GM10847 (cell line): ENCODE measurements around the gene DNAJA4.

Source experiments
- POLR2A ChIP-seq: IDR thresholded peaks from 2 replicates; pipeline ENCODE4 v1.6.1; 2011; ENCODE audit not compliant: insufficient read length; ENCODE audit errors: extremely low read depth

The DNAJA4 gene

DNA sequence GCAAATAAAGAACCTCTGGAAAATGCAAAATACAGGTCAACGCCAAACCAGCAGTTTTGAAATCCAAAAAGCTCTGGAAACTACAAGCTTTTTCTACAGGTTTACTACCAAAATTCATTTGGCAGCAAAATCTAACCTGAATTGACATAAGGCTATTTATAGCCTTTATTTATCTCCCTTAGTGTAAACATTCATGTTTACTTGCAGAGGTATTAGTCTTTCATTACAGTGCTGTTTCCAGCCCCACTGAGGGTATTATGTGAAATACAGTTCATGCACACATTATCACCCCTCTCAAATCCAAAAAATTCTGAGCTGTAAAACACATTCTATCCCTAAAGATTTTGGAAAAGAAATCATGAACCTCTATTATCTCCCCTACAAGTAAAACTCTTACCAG lies 27.9 kb downstream of the DNAJA4 start:
- TF ChIP-seq POLR2A: no peak

DNA sequence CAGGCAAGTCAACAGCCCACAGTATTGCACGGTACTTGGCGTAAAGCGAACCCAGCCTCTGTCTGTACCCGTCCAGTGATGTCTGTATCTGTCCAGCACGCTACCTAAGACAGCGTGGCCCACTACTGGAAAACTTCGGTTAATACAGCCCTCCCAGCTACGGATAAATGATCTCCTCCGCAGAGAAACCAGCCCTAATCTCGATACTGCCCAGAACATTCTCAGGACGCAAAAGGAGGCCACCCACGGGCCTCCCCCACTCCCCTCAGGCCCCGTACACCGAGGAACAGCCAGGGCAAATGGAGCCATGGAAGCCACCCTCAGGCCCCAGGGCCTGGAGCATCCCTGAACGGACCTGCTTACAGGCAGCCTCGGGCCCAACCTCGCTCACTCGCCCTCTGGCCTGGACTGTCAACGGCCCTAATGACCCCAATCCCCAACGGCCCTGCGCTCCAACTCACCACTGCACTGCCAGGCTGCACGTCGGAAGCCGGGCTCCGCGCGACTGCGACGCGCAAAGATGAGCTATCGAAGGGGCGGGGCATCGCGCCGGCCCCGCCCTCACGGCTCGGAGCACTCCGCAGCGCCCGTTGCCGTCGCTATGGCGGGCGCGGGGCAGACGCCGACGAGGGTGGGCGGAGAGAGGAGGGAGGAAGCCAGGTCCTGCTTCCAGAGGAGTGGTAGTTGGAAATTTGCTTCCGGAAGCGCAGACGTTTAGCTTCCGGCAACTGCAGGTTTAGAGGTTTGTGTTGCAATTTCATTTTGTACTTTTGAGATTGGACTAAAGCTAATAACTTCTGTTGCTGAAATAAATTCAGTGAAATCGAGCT lies 35.0 kb downstream of the DNAJA4 start, which contains the start of gene SKIC8:
TSS of gene SKIC8 (minus strand) at position 509 of the 830 bp plus-strand sequence. CDS start 3,923 bp downstream, outside the sequence.
- peak; percentile 91 for TF ChIP-seq POLR2A

GRCh38 chr15:78301326-78301725 lies 37.0 kb downstream of the DNAJA4 start:
- no peak for TF ChIP-seq POLR2A

- TF ChIP-seq POLR2A: no peak
These were observed 37.5 kb downstream of the DNAJA4 start for GRCh38 chr15:78301828-78302227.

- no peak for TF ChIP-seq POLR2A
These were observed 38.4 kb downstream of the DNAJA4 start for GRCh38 chr15:78302579-78303312.

DNA sequence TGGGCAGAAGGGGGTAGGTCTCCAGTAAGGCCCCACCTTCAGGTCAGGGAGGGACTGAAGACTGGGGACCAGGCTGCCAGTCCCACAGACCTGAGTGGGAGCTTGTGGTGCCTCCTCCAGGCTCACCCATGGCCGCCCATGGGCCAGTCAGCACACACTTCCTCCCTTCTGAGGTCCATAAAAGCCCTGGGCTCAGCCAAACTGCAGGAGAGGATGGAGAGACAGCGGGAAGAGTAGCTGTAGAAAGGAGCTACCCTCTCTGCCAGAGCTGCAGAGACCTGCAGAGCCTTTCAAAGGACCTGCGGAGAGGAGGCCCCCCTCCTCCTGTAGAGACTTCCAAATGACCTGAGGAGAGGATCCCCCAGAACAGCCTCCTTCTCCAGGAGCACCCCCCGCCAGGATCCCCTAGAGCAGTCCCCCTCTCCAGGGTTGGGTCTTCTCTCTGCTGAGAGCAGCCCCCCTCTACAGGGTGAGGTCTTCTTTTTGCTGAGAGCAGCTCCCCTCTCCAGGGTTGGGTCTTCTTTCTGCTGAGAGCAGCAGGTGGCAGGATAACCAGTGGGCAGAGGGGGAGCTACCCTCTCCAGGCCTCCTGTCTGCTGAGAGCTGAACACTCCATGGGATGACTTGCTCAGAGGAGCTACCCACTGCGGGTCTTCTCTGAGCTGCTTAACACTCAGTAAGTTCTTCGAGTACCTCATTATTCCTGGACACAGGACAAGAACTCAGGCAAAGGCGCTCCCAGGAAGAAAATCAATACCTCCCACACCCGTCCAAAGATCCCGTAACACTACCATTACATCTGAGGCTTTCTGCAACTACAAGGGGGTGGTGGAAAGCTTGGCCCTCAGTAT lies 40.1 kb downstream of the DNAJA4 start:
- no peak for TF ChIP-seq POLR2A

- TF ChIP-seq POLR2A: no peak
These were observed 41.9 kb downstream of the DNAJA4 start for GRCh38 chr15:78306176-78306774.

GRCh38 chr15:78307976-78308375 lies 43.6 kb downstream of the DNAJA4 start:
- TF ChIP-seq POLR2A: no peak

GRCh38 chr15:78308422-78309032 lies 44.2 kb downstream of the DNAJA4 start:
- TF ChIP-seq POLR2A: no peak

DNA sequence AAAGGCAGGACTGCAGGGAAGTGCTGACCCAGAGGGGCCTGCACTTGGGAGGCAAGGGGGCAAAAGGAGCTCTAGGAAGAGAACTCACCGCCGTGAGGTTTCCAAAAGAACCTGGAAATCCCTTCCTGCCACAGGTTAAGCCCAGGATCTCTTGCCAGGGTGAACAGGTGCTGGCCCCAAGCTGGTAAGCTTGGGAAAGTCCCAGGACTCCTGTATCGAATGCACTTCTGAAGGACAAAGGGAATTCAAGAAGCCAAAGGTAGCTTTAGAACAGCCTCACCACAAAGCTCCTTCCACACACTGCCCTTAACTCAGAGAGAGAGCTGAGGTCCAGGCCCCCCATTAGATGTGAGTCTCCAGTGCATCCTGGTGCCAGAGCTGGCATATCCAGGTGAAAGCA lies 46.9 kb downstream of the DNAJA4 start:
- TF ChIP-seq POLR2A: no peak

DNA sequence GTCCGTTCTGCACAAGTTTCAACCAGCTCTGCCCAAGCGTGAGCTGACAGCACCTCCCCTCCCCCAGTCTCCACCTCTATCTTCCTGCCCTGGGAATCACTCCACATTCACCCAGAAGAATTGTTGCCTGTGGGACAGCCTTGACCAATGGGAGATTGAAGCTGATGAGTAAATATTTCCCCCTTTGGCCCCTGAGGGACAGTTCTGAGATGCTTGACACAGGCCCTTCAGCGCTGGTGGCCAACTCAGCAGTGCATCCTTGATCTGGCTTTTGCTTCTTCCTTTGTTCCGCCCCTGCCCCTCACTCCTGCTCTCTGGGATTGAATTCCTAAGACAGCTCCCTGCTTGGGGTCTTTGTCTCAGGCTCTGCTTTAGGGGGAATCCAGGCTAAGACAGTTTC lies 48.2 kb downstream of the DNAJA4 start:
- TF ChIP-seq POLR2A: no peak

GRCh38 chr15:78312957-78313356 lies 48.6 kb downstream of the DNAJA4 start:
- no peak for TF ChIP-seq POLR2A

- TF ChIP-seq POLR2A: no peak
These were observed 49.0 kb downstream of the DNAJA4 start for GRCh38 chr15:78313383-78313782.

- no peak for TF ChIP-seq POLR2A
These were observed 49.8 kb downstream of the DNAJA4 start for GRCh38 chr15:78314181-78314581.

DNA sequence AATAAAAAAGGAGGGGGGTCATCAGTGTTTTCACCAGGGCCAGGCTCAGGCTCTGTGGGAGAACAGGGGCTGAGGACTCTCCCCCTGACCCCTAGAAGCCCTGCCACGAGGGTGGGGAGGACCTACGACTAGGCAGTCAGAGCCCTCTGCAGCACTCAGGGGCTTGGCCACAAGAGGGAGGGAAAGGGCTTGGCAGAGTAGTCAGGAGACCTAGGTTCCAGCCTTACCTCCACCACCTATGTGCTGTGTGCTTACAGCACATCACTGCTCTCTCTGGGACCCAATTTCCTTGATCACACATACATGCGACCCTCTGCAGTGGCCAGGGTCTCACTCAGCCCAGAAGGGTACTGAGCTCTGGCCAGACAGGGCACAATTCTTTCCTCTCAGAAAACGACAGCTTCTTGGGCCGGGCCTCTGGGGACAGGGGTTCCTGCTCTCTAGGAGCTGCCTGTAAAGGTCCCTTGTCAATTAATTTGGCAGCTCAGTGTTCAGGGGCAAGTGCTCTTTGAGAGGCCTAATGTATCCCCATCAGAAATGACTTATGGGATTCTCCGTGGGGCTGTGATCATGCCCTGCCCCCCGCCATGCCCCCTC lies 51.4 kb downstream of the DNAJA4 start:
- TF ChIP-seq POLR2A: no peak
